Right hindlimb (tissue), 1 donor: ENCODE data around the gene AKNAD1.

Experiments used
- DNase-seq: peaks from one replicate; pipeline ENCODE4 v3.0.0-alpha.2; 2018

The AKNAD1 gene

GRCh38 chr1:108780937-108781574 is 75.8 kb downstream of the AKNAD1 start:
- no peak for DNase-seq

- no peak for DNase-seq
Observed at GRCh38 chr1:108779455-108779854, 77.4 kb downstream of the AKNAD1 start.

GRCh38 chr1:108777839-108778238 is 79.1 kb downstream of the AKNAD1 start:
- DNase-seq = no peak

GRCh38 chr1:108767708-108768107 is 89.2 kb downstream of the AKNAD1 start:
- DNase-seq = no peak

- no peak for DNase-seq
Observed at GRCh38 chr1:108767115-108767514, 89.8 kb downstream of the AKNAD1 start.
